Skeletal muscle tissue (tissue), 4 donors: Measurements from ENCODE around the gene U2AF1L4. TPM values are rescaled to one million over a fixed set of nuclear protein-coding genes. Genes with fewer than 3 reads are reported as not detected.
"Not testable (repeated sequence)": the region's sequence is repeated elsewhere in the genome, so short reads cannot be mapped to it uniquely, and the experiment has no call there.

Experiments
- H3K27ac ChIP-seq: one replicate; pipeline ENCODE4 v1.7.0; 2013; ENCODE audit warnings: mild to moderate bottlenecking, low read depth, low read length, inconsistent platforms
- H3K27me3 ChIP-seq, 3 donors: one replicate each; pipeline ENCODE4 v1.7.0; 2013; ENCODE audit warnings: low read length in 3 of 3; ENCODE audit not compliant: control insufficient read depth in 3 of 3, insufficient read depth in 3 of 3
- H3K36me3 ChIP-seq, 3 donors: one replicate each; pipeline ENCODE4 v1.7.0; 2013; ENCODE audit warnings: low read length in 3 of 3; ENCODE audit not compliant: control insufficient read depth in 3 of 3, insufficient read depth in 3 of 3
- H3K4me1 ChIP-seq, 3 donors: one replicate each; pipeline ENCODE4 v1.7.0; 2013; ENCODE audit warnings: low read length in 3 of 3, mild to moderate bottlenecking in 3 of 3; ENCODE audit not compliant: control insufficient read depth in 3 of 3, insufficient read depth in 3 of 3
- H3K4me3 ChIP-seq, 3 donors: one replicate each; pipeline ENCODE4 v1.7.0; 2013; ENCODE audit warnings: low read length in 3 of 3
- H3K9ac ChIP-seq, 3 donors: one replicate each; pipeline ENCODE4 v1.7.0; 2013; ENCODE audit warnings: low read length in 3 of 3, mild to moderate bottlenecking in 3 of 3, moderate library complexity in 2 of 3, low read depth in 1 of 3
- H3K9me3 ChIP-seq, 3 donors: one replicate each; pipeline ENCODE4 v1.7.0; 2013; ENCODE audit warnings: low read length in 3 of 3; ENCODE audit not compliant: control insufficient read depth in 3 of 3
- total RNA-seq: library from RNA; depleted of rRNA; stranded (reverse); fragments of >200 nt; gene quantifications from one replicate; pipeline ENCODE4 v1.2.3, GENCODE V29; 2014
- donor health status: Osteomylitis.

U2AF1L4 gene
- total RNA-seq, 1 donor from 2014 or later, result 3.7 TPM

DNA sequence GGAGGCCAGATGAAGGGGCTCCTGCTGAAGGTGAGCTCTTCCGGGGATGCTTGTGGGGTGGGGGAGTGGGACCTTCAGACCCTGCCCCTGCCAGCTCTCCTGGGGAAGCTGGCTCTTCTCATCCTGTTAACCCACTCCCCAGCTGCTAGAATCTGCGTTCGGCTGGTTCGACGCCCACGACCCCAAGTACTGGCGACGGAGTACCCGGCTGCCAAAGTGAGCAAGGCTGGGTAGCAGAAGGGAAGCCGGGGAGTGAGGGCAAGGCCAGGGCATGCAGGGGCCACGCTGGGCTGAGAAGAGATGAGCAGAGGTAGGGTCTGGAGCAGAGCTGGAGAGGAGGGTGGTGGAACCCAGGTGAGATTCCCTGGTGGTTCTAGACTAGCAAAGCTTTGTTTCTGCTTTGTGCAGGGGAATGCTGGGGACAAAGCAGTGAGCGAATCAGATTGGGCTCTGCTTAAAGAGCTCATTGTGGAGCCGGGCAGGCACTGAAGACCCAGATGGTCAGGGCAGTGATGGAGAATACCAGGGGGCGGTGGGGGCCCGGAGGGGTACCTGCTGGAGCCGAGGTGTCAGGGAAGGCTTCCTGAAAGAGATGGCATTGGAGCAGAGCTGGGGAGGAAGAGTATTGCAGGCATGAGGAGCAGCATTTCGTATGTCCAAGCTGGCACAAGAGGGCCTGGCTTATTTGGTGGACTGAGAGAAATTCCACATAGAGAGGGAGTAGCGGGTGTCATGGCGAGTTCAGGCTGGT, 17.1 kb downstream of the U2AF1L4 start:
- no peak overlapping the region for H3K4me3 ChIP-seq
- no peaks in the 10 kb centered on the region for H3K9me3 ChIP-seq
- no peak overlapping the region for H3K9ac ChIP-seq
- H3K36me3 ChIP-seq, result peaks cover 87 to 93% (median 91%) of the 10 kb centered on the region in 3 donors
- no peaks in the 10 kb centered on the region for H3K27me3 ChIP-seq
- no peaks in the 10 kb centered on the region for H3K4me1 ChIP-seq
- H3K27ac ChIP-seq, result no peak overlapping the region

DNA sequence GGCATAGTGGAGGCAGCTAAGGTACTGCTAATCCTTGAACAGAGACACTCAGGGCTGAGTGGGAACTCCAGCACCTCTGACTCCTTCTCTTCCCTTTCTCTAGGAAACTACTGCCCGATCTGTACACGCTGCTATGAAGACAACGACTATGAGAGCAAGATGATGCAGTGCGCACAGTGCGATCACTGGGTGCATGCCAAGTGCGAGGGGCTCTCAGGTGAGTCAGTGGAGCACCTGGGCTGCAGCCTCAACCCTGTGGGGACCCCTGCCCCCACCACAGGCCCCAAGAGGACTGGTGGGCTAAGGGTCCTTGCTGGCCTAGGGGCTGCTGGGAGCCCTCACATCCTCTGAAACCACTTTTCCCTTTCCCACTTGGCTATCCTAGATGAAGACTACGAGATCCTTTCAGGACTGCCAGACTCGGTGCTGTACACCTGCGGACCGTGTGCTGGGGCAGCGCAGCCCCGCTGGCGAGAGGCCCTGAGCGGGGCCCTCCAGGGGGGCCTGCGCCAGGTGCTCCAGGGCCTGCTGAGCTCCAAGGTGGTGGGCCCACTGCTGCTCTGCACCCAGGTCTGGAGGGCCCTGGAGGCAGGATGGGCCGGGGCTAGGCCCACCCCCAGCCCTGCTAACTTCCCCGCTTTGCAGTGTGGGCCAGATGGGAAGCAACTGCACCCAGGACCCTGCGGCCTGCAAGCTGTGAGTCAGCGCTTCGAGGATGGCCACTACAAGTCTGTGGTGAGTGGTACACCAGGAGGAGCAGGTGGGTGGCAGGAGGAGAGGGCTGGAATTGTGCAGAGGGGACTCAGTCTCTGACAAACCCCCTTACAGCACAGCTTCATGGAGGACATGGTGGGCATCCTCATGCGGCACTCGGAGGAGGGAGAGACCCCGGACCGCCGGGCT, 17.9 kb downstream of the U2AF1L4 start:
- H3K36me3 ChIP-seq, result peaks cover 95 to 98% (median 97%) of the 10 kb centered on the region in 3 donors

DNA sequence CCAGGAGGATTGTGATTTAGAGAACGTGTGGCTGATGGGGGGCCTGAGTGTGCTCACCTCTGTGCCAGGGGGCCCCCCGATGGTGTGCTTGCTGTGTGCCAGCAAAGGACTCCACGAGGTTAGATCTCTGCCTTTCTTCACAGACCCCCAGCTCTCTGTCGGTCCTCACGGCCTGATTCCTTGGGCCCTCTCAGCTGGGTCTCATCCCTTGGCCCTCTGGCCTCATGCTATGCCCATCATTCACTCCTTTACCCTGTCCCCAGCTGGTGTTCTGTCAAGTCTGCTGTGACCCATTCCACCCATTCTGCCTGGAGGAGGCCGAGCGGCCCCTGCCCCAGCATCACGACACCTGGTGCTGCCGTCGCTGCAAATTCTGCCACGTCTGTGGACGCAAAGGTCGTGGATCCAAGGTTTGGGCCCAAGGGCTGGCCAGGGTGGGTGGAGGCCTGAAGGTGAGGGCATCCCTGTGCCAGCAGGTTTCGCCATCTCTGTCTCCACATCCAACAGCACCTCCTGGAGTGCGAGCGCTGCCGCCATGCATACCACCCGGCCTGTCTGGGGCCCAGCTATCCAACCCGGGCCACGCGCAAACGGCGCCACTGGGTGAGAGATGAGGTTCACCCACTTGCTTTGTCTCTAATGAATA, 19.9 kb downstream of the U2AF1L4 start:
- peaks cover 0 to 5% (median 0%) of the 10 kb centered on the region in 3 donors for H3K4me1 ChIP-seq
- peaks cover 86 to 88% (median 88%) of the 10 kb centered on the region in 3 donors for H3K36me3 ChIP-seq
- no peaks in the 10 kb centered on the region for H3K9me3 ChIP-seq
- no peaks in the 10 kb centered on the region for H3K27me3 ChIP-seq
- no peak overlapping the region for H3K4me3 ChIP-seq
- no peak overlapping the region for H3K9ac ChIP-seq
- no peak overlapping the region for H3K27ac ChIP-seq

More for the DNA sequence above, 17.9 kb downstream of the U2AF1L4 start:
- no peaks in the 10 kb centered on the region for H3K9me3 ChIP-seq
- H3K9ac ChIP-seq, result no peak overlapping the region
- no peaks in the 10 kb centered on the region for H3K27me3 ChIP-seq
- H3K4me1 ChIP-seq, result no peaks in the 10 kb centered on the region
- no peak overlapping the region for H3K4me3 ChIP-seq
- H3K27ac ChIP-seq, result no peak overlapping the region

DNA sequence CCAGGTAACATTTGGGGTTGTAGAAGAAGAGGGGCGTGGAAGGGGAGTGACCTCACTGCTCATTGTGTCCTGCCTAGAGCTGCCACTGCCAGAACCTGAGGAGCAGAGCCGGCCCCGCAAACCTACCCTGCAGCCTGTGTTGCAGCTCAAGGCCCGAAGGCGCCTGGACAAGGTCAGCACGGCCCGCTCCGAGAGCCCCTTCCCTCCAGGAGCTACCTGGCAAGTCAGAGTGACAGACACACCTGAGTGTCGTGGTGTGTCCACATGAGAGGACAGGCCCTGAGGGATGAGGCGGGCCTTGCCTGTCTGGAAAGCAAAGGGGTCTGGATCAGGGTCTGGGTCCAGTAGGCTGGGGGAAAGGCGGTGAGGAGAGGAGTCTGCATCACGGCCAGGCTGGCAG, 20.7 kb downstream of the U2AF1L4 start:
- Histone ChIP-seq H3K9ac (no peak overlapping the region), H3K36me3 (peaks cover 84 to 86% (median 85%) of the 10 kb centered on the region in 3 donors), H3K27ac (no peak overlapping the region), H3K27me3 (no peaks in the 10 kb centered on the region), H3K9me3 (no peaks in the 10 kb centered on the region), H3K4me3 (no peak overlapping the region), H3K4me1 (peaks cover 1 to 5% (median 2%) of the 10 kb centered on the region in 3 donors)

DNA sequence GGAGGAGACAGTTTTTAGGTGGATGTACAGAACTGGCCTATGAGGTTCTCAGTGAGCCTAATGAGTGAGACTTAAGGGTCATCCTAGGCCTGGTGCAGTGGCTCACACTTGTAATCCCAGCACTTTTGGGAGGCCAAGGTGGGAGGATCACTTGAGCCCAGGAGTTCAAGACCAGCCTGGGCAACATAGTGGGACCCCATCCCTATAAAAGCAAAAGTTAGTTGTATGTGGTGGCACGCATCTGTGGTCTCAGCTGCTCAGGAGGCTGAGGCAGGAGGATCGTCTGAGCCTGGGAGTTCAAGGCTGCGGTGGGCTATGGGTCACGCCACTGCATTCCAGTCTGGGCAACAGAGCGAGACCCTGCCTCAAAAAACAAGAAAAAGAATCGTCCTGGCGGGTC, 21.1 kb downstream of the U2AF1L4 start:
- H3K4me3 ChIP-seq, H3K9ac ChIP-seq, H3K9me3 ChIP-seq, H3K27me3 ChIP-seq, H3K4me1 ChIP-seq, H3K27ac ChIP-seq: not testable (repeated sequence)
- peaks cover 80 to 84% (median 81%) of the 10 kb centered on the region in 3 donors for H3K36me3 ChIP-seq

DNA sequence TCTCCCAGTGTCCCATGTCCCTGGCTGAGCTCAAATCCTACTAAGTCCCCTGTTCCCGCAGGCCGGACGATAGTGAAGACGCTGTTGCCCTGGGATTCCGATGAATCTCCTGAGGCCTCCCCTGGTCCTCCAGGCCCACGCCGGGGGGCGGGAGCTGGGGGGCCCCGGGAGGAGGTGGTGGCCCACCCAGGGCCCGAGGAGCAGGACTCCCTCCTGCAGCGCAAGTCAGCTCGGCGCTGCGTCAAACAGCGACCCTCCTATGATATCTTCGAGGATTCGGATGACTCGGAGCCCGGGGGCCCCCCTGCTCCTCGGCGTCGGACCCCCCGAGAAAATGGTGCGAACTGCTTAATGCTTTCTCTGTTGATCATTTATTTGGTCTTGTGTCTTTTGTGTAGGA, 21.5 kb downstream of the U2AF1L4 start:
- Histone ChIP-seq H3K4me1 (peaks cover 10 to 14% (median 10%) of the 10 kb centered on the region in 3 donors), H3K36me3 (peaks cover 75 to 79% (median 76%) of the 10 kb centered on the region in 3 donors), H3K27me3 (no peaks in the 10 kb centered on the region), H3K4me3 (no peak overlapping the region), H3K27ac (no peak overlapping the region), H3K9me3 (no peaks in the 10 kb centered on the region), H3K9ac (no peak overlapping the region)

DNA sequence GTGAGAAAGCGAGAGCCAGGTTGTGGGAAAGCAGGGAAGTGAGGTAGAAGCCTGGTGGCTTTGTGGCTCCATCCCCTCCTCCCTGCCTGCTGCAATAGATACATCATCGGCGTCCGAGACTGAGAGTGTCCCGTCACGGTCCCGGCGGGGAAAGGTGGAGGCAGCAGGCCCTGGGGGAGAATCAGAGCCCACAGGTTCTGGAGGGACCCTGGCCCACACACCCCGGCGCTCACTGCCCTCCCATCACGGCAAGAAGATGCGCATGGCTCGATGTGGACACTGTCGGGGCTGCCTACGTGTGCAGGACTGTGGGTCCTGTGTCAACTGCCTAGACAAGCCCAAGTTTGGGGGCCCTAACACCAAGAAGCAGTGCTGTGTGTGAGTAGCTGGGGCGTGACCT, 22.3 kb downstream of the U2AF1L4 start:
- H3K27me3 ChIP-seq, result no peaks in the 10 kb centered on the region
- no peak overlapping the region for H3K27ac ChIP-seq
- no peak overlapping the region for H3K4me3 ChIP-seq
- H3K9ac ChIP-seq, result no peak overlapping the region
- H3K4me1 ChIP-seq, result peaks cover 13 to 18% (median 13%) of the 10 kb centered on the region in 3 donors
- no peaks in the 10 kb centered on the region for H3K9me3 ChIP-seq
- H3K36me3 ChIP-seq, result peaks cover 67 to 72% (median 69%) of the 10 kb centered on the region in 3 donors

DNA sequence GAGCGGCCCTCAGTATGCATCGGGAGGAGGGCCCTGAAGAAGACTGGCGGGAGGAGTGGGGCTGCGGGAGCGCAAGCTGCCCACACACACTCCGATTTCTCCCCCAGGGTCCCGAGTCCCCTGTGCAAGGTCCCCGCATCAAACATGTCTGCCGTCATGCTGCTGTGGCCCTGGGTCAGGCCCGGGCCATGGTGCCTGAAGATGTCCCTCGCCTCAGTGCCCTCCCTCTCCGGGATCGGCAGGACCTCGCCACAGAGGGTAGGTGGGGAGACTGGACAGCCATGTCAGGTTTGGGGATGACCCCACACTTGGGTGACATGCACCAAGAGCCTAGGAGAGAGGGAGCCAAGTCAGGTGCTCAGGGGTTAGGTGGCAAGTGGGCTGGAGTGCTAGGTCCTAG, 22.8 kb downstream of the U2AF1L4 start:
- Histone ChIP-seq H3K9ac (no peak overlapping the region), H3K4me1 (peaks cover 13 to 18% (median 13%) of the 10 kb centered on the region in 3 donors), H3K9me3 (no peaks in the 10 kb centered on the region), H3K36me3 (peaks cover 63 to 67% (median 64%) of the 10 kb centered on the region in 3 donors), H3K27me3 (no peaks in the 10 kb centered on the region), H3K4me3 (no peak overlapping the region), H3K27ac (no peak overlapping the region)

DNA sequence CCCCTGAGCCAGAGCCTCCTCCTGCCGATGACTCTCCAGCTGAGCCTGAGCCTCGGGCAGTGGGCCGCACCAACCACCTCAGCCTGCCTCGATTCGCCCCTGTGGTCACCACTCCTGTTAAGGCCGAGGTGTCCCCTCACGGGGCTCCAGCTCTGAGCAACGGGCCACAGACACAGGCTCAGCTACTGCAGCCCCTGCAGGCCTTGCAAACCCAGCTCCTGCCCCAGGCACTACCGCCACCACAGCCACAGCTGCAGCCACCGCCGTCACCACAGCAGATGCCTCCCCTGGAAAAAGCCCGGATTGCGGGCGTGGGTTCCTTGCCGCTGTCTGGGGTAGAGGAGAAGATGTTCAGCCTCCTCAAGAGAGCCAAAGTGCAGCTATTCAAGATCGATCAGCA, 23.8 kb downstream of the U2AF1L4 start:
- Histone ChIP-seq H3K27ac (no peak overlapping the region), H3K4me1 (peaks cover 14 to 21% (median 15%) of the 10 kb centered on the region in 3 donors), H3K9me3 (no peaks in the 10 kb centered on the region), H3K27me3 (no peaks in the 10 kb centered on the region), H3K4me3 (no peak overlapping the region), H3K9ac (no peak overlapping the region), H3K36me3 (peaks cover 53 to 59% (median 55%) of the 10 kb centered on the region in 3 donors)
